D721Med (cell line): ENCODE data around the gene IFT122.

Source experiments
- DNase-seq: peaks from one replicate; pipeline ENCODE4 v3.0.0; 2011; ENCODE audit warnings: low spot score; ENCODE audit not compliant: insufficient read length
- FAIRE-seq: peaks from 2 replicates; lab custom pipeline; 2011; peaks lifted over from hg19 to GRCh38; lab: Jason Lieb, UNC
- TF ChIP-seq, protein P1 (sequence below): IDR thresholded peaks from 2 replicates; pipeline ENCODE4 v1.5.1; 2012; ENCODE audit warnings: mild to moderate bottlenecking, control low read depth; ENCODE audit not compliant: insufficient read depth; ENCODE audit errors: missing control alignments

The IFT122 gene

DNA sequence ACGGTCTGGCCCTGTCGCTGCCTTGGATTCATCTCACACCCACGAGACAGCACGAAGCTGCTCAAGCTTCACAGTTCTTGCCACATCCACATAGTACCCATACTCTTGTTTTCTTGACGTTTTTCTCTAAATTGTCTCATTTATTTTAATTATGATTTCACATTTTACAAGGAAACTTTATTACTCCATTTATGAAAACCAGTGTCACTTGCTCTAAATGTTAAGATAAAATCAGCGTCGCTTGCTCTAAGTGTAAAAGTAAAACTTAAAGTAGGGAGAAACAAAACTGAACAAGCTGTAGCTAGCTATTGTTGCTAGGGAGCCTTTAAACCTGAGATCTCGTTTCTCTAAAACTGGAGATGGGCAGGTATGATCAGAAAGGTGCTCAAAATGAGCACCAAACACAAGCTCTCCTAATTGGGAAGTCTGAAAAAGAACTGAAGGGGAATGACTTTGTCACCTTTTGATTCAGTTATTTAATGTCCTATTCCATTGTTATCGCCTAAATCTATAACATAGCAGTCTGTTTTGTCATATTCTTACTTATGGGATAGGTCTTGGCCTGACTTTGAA is 680 bp downstream of the IFT122 start:
- no peak for FAIRE-seq
- TF ChIP-seq, protein P1, sequence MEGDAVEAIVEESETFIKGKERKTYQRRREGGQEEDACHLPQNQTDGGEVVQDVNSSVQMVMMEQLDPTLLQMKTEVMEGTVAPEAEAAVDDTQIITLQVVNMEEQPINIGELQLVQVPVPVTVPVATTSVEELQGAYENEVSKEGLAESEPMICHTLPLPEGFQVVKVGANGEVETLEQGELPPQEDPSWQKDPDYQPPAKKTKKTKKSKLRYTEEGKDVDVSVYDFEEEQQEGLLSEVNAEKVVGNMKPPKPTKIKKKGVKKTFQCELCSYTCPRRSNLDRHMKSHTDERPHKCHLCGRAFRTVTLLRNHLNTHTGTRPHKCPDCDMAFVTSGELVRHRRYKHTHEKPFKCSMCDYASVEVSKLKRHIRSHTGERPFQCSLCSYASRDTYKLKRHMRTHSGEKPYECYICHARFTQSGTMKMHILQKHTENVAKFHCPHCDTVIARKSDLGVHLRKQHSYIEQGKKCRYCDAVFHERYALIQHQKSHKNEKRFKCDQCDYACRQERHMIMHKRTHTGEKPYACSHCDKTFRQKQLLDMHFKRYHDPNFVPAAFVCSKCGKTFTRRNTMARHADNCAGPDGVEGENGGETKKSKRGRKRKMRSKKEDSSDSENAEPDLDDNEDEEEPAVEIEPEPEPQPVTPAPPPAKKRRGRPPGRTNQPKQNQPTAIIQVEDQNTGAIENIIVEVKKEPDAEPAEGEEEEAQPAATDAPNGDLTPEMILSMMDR, result no peak
- no peak for DNase-seq

DNA sequence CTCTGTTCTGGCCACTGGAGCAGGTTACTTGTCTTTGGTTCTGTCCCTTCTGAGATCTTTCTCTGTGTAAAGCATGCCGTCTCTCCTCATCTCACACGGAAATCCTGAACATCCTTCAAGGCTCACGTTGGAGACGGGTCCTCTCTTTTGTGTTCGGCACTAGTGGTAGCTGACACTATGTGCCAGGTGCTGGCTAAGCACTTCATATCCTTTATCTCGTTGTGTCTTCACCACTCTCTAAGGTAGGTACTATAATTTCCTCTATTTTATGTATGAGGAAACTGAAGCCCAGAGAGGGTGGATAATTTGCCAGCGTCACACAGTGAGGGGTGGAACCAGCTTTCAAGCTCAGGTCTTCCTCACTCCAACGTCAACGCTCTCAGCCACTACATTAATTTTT is 1.2 kb downstream of the IFT122 start:
- DNase-seq, result no peak
- FAIRE-seq, result no peak
- TF ChIP-seq, protein P1, result no peak

DNA sequence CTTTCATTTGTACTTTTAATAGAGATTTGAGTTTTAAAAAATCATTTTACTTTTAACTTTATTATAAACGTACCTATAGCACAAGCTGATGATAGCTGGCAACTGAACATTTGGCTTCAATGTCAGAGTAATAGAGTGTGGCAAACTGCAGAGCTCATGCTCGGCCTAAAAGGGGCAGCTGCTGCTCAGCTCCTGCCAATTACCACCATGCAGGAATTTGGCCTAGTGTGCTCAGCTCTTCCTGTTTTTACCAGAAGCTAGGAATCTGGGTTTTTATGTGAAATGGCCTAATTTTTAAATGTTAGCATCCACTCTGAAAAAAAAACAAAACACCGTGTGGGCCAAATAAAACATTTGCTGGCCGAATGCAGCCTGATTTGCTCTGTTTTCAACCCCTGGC is 1.8 kb downstream of the IFT122 start:
- DNase-seq (no peak), FAIRE-seq (no peak)
- TF ChIP-seq, protein P1, result no peak

- TF ChIP-seq, protein P1, result no peak
- FAIRE-seq (no peak), DNase-seq (no peak)
These were observed 2.5 kb downstream of the IFT122 start for GRCh38 chr3:129442486-129442885.

DNA sequence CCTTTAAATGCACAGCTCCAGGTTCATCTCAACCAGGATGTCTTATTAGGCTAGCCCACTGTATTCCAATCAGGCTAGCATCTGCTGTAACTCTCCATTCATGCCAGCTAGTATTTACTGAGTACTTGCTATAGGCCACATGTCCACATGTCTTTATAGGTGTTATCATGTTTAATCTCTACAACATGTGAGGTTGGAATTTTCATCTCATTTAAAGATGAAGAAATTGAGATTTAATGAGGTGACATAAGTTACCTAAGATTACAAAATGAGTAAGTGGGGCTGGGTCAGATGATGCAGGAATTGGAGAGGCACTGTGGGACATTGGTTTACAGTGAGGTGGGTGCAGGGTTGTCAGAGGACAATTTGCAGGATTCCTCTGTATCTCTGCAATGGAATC is 2.9 kb downstream of the IFT122 start:
- TF ChIP-seq, protein P1, result no peak
- DNase-seq, result no peak
- no peak for FAIRE-seq

DNA sequence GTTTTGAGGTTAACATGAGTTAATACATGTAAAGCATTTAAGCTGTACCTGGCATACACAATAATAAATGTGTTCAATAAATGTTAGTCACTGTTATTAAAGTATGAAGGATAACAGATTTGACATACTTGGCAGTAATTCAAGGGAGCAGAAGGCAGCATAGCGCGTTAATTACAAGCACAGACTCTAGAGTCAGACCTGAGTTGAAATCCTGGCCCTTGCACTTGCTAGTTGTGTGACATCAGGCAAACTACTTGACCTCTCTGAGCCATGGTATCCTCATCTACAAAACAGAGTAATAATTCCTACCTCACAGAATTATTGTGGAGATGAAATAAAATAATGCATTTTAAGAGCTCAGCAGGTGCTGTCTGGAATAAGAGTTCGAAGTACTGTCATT is 5.4 kb downstream of the IFT122 start:
- DNase-seq (no peak), FAIRE-seq (no peak)
- TF ChIP-seq, protein P1, result no peak

- DNase-seq (no peak), FAIRE-seq (no peak)
- TF ChIP-seq, protein P1, result no peak
These were observed 6.9 kb downstream of the IFT122 start for GRCh38 chr3:129446926-129447325.
